CD4-positive, alpha-beta T cell treated with Interleukin-15 for 4 hours (primary cell): Measurements from ENCODE around the gene HERPUD2.
"Not testable (repeated sequence)": the region's sequence is repeated elsewhere in the genome, so short reads cannot be mapped to it uniquely, and the experiment has no call there.

Experiments
- DNase-seq: peaks from one replicate; pipeline ENCODE4 v3.0.0-alpha.2; 2020; ENCODE audit warnings: low spot score

Gene HERPUD2

DNA sequence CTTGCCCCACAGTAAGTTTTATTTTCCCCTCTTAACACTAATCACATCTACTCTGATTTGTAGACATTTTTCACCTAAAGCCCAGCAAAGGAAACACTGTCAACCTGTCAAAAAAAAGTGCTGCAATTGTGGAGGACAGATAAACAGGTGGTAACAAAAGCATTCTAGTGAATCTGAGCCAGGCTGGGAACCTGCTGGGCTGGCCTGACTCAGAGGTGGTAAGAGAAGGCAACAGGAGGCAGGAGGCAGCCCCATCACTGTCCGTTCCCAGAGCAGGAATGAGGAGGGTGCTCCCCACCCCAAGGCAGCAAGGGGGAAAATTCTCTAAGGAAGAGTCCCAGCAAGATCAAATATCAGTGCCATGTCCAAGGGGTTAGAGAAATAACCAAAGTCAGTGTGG is 19.5 kb upstream of the HERPUD2 start:
- DNase-seq, result no peak

DNA sequence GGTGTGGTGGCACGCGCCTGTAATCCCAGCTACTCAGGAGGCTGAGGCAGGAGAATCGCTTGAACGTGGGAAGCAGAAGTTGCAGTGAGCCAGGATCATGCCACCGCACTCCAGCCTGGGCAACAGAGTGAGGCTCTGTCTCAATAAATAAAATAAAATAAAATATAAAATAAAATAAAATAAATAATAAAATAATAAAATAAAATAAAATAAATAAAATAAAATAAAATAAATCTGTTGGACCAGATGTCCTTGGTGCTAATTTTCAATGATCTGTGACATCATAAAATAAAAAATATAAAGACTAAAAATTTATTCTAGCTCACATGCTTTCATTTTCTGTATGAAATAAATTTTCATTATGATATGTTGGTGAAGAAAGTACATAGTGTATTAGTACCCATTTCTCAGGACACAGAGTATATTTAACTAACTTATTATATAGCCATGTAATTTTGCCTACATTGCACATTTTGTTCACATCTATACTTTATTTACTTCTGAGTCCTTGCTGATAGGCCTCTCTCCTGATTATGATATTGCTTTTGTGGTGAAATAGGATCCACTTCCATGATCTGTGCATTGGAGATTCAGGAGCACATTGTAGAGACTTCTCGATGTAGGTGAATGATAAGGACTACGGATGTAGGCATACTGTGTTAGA is 17.8 kb upstream of the HERPUD2 start:
- no peak for DNase-seq

DNA sequence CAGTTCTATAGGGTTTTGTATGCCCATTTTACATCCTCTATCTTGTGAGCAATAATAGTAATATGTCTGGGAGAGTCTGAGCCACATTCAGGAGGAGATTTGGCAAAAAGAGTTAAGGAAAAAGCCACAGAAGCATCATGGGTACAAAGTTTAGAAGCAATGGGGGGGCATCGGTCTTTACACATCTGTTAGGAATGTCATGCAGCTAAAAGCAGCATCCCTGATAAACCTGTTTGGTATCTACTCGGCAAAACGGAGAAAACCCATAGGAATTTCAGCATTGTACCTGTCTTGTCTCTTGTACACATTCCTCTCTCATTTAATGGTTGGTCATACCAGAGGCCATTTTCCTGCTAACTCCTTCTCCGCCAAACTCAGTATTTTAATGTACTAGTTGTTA is 12.5 kb upstream of the HERPUD2 start:
- no peak for DNase-seq

DNA sequence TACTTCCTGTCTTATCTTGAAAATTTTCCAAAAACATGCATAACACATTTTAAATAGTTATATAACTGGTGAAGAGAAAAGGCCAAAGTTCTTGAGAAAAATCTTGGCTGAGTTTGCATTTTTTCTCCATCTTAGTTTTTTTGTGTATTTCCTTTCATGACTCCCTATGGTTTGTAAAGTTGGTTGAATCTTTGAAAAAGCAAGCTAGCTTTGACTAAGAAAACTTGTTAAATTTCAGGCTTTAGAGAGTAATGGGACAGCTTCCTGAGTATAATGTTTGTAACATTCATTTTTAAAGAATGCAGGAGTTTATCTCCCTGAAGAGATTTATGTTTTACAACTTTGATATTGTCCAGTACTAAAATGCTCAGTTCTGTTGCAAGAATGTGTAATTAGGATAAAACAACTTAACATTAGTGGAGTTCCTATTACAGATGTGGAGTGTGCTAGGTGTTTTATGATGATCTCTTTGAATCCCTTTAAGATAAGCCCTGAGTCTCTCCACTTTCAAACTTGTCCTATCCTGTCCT is 11.1 kb upstream of the HERPUD2 start:
- no peak for DNase-seq

DNA sequence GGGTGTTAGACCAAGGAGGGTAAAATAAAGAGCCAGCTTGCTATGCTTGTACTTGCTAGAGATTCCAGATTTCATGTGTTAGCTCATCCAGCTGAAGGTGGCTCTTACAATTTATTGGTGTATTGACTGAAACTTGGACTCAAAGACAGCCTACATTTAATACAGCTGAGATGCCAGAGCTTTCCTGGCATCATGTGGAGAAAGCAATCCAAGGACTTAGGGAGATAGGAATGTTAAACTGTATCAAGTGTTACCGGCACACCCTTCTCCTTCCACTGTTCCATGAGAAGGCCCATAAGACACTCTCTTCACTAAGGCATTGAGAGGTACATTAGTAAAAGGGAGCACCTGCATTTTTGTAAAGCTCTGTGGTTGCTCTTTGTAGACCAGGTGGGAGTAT is 9.3 kb upstream of the HERPUD2 start:
- DNase-seq, result no peak

DNA sequence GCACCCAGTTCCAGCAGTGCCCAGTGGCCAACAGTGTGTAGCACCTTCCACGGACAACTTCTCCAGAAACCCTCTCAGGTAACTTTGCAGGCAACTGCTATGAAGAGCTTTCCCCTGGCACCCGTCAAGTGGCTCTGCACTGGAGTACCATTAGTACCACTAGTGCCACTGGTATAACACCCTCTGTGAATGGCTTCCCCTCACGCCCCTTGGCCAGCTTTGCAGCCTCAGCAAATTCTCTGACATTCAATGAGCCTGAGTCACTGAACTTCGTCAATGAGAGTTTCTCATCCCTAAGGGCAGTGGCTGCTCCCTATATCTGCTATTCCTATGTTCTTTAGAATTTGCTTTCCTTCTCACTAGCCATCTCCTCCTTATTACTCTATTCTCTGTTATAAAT is 7.6 kb upstream of the HERPUD2 start:
- no peak for DNase-seq

DNA sequence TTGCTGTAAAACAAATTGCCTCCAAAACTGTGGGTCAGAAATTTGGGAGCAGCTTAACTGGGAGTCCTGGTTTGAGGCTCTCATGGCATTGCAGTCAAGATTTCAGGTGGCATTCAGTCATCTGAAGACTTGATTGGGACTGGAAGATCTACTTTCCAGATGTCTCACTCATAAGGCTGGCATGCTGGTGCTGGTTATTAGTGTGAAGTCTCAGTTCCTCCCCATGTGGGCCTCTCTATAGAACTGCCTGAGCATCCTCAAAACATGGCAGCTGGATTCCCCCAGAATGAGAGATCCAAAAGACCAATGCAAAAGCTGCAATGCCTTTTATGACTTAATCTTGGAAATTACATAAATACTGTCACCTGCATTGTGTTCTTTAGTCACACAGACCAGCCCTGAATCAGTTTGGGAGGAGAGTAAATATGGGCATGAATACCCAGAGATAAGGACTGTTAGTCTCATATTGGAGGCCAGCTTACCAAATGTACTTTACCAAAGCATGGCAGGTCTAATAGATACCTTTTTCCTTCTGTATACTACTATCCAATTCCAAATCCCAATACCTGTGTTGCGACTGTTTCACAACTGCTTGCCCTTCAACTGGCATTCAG is 6.5 kb upstream of the HERPUD2 start:
- DNase-seq, result no peak

DNA sequence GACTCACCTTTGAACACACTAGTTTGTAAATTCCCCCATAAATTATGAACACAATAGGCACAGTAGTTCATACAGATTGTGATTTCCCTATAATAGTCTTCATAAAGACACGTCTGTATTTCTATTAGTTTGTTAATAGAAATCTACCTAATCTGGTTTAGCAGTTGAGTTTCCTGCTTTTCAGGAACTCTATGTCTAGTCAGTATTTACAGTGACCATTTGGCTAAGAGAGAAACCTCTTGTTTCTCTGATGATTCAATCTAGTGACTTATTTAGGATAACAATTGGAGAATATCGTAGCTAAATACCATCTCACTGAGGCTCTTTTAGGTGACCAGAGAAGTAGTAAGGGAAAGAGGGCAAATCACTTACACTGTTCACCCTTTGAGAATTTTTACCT is 5.9 kb upstream of the HERPUD2 start:
- DNase-seq, result no peak

DNA sequence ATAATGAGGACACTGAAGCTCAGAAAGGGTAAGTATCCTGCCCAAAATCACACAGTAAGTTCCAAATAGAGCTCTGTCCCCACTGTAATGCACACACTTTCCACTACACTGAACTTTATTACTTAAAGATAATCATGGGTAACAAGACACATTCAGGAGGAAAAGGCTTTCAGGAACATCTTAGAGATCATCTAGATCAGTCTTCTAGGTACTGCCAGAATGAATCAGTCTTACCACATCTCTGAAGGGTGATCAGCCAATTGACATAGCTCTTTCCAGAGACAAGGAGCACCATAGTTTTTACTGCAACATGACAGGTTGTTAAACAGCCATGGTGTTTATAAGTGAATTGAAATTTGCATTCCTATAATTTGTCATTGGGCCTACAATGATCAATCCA is 5.4 kb upstream of the HERPUD2 start:
- no peak for DNase-seq

DNA sequence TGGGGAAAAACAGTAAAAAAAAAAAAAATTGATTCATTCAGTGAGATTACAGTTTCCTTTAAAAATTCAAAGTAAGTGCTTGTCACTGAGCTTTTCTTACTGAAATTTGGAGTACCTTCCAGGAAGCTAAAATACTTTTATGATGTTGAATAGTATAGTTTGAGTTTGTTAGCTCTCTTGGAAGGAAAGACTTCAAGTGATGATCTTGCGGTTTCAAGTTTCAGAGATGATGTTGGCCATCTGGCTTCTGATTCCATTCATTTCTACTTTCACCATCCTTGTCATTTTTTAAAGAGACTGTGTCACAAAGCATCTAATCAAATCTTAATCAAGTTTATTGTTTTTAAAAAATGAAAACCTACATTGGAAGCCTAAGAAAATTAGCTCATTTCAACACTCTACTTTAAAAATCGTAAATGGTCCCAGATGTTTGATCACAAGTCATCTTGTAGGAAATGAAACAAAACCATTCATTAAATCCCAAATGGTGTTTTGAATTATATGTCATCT is 4.9 kb upstream of the HERPUD2 start:
- DNase-seq, result no peak

DNA sequence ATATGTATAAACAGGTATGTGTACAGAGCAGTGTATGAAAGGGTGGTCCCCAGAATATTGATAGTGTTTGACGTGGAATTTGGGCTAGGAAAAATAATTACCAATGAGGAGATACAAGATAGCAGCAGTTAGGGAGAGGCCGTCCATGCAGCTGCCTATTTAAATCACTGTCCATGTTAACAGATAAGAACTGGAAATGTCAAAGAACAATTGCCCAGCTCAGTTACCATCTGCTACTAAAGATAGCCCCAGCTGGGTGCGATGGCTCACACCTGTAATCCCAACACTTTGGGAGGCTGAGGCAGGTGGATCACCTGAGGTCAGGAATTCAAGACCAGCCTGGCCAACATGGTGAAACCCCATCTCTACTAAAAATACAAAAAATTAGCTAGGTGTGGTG is 3.4 kb upstream of the HERPUD2 start:
- not testable (repeated sequence) for DNase-seq

DNA sequence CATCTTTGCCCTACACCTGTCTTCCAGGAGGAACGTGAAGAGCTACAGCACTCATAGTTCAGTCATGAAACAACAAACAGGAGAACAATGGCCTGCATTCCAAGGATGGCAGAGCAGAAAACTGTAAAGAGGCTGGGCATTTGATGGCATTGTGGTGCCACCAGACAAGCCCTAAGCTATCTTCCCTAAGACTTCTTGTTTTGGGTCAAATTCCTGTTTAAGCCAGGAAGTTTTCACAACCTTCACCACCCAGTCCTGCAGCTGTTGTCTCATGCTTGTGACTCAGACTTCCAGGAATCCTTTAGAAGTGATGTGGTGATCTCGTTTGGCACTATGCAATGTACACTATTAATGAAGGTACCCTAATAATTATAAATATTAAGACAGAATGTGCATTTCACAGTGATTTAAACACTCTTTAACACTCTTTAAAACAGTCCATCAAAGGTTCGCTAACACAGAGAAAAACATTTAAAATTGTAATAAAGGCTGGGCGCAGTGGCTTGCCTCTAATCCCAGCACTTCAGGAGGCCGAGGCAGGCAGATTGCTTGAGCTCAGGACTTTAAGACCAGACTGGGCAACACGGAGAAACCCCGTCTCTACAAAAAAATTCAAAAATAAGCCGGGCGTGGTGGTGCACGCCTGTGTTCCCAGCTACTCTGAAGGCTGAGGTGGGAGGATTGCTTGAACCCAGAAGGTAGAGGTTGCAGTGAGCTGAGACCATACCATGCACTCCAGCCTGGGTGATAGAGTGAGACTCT is 2.7 kb upstream of the HERPUD2 start:
- DNase-seq, result no peak

DNA sequence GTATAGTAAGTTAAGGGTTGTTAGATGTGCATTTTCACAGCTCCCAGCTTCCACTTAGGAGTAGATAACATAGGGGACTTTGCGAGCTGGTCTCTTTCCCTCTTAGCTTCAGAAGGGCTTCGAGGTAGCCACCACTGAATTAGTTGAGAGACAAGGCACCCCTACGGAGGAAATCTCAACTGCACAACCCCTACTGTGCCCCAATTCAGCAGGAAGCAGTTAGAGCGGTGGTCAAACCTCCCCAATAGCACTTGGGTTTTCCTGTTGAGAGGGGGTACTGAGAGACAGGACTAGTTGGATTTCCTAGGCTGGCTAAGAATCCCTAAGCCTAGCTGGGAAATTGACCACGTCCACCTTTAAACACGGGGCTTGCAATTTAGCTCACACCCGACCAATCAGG is 1.1 kb upstream of the HERPUD2 start:
- no peak for DNase-seq

DNA sequence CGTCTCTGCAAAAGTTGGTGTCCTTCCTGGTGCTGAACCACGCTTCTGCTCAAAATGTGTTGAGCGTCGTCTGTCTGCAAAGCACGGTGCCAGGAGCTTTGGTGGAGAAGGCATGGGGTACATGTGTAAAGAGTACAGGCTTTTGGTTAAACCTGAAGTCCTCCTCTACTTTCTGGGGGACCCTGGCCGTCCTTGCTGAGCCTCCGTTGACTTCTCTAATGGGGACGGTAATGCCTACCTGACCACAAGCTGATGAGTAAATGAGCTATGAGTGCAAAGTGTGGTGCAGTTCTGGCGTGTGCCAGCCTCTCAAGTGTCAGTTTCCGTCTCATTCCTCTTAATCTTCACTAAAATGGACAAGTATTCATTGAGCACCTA is 527 bp upstream of the HERPUD2 start:
- DNase-seq, result peak; percentile 36

DNA sequence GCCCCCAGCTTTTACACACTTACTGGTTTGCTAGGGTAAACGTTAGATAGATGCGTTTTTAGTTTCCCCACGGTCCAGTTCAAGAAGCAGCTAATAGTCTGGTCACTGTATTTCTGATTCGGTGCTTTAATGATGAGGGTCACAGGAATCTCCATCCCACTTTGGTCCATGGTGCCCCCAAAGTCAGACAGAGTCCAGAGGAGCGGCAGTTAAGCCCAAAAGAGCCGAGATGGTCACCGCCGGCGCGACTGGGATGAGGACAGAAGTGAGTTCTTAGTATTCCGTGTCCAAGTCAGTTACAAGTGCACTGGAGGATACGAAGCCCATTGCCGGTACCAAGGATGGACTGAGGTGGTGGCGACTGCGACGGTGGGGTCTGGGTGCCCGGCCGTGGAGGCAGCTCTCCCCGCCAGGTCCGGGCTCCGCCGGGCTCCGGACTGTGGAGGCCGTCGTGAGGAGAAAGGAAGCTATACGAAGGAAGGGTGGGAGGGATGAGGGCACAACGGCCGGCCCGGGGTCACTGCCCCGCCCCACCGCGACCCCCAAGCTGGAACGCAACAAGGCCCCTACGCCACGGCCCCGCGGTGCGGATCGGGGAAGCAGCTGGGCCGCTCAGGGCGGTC is 663 bp downstream of the HERPUD2 start:
- DNase-seq, result no peak

DNA sequence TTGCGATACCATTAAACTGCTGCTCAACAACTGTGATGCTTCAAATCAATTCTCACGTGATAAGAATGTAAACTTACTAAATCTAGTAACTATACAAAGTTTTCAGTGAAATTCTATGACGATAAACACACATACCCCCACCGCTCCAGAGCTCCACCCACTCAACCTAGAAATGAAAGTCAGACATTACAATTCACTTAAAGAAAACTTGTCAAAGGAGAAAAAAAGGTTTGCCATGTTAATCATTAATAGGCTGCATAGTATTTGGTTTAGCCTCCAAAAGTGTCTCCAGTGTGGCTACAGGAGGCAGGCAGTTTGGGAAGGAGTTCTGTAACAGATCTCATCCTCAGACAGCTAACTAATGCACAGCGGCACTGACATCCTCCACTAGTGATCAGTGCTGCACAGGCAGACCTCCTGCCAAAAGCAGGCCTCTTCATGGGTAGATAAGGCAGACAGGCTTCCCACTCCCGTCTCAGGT is 3.1 kb downstream of the HERPUD2 start:
- peak; percentile 46 for DNase-seq

DNA sequence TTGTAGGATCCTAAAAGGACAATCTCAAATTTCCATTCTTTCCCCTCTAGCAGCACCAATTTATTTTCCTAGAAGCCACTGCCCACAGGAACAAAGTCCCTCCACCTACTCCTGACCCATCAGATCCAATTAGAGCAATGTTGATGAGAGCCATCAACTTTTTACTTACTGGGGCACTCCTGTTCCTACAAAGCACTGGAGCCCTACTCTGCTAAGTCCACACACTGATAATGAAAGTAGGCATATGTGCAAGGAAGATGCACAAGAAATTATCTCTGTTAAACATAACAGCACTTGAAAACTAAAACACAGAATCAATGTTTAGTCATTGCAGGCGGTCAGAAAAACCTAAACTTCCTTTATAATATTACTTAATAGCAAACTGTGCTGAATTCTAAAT is 3.6 kb downstream of the HERPUD2 start:
- DNase-seq, result no peak

DNA sequence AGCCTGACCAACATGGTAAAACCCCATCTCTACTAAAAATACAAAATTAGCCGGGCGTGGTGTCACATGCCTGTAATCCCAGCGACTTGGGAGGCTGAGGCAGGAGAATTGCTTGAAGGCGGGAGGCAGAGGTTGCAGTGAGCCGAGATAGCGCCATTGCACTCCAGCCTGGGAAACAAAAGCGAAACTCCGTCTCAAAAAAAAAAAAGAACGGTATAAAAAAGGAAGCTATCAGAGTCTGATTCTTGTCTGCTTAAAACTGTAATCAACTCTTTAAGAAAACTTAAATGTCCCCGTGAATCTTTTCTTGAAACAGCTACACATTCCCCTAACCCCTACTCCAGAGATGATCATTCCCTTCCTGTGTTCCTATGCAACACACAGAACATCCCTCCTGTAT is 4.3 kb downstream of the HERPUD2 start:
- DNase-seq, result not testable (repeated sequence)

DNA sequence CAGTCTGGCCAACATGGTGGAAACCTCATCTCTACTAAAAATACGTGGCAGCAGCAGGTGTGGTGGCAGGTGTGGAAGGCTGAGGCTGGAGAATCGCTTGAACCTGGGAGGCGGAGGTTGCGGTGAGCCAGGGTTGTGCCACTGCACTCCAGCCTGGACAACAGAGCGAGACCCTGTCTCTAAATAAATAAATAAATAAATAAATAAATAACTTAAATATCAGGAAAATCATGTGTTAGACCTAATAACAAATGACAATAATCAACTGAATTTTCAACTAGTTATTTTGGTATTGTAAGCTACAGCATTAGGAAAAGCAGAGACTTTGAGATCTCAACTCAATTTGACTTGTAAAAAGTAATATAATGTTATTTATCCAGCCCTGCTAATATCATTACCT is 9.2 kb downstream of the HERPUD2 start:
- DNase-seq, result no peak

DNA sequence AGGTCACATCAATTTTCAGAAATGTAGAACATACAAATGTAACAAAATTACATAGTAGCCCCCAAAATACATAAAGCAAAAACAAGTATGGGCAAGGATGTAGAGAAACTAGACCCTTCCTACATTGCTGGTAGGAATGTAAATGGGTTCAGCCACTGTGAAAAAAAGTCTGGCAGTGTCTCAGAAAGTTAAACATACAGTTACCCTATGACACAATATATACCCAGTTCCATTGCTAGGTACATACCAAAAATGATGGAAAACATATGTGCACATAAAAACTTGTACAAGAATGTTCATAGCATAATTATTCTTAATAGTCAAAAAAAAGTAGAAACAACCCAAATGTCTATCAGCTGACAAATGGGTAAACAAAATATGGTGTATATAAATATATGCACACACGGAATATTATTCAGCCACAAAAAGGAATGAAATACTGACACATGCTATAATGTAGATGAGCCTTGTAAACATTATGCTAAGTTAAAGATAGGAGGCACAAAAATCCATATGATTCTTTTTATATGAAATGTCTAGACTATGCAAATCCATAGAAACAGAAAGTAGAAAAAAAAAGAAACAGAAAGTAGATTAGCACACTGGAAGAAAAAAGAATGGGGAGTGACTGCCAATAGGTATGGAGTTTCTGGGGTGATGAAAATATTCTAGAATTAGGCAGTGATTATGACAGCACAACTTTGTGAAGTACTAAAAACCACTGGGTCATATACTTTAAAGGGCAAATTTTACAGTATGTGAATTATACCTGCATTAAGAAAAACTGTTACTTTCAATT is 13.5 kb downstream of the HERPUD2 start:
- no peak for DNase-seq

DNA sequence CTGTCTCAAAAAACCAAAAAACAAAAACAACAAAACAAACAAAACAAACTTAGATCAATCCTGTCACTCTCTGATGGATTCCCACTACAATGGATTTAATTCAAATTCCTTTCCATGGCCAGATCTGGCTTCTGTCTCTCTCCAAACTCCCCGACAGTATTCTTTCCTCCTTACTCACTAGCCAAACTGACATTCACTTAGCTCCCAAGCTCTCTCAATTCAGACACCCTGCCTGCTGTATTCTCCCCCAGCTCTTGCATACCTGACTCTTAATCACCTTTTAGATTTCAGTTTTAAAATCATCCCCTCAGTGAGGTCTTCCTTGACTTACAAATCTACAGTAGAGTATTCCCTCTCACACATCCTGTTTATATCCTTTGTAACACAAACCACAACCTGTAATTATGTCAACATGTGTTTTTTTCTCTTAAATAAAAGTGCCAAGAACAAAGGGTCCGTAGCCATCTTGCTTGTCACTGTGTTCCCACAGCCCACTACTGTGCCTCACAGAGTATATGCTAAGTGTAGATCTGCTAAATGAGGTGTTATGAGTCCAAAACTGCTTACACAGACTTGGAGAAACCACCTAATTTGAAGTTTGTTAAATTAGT is 14.4 kb downstream of the HERPUD2 start:
- peak; percentile 16 for DNase-seq
